Activated CD8-positive, alpha-beta memory T cell treated with anti-CD3 and anti-CD28 coated beads, Interleukin-2, amount 50 U/mL, for 24 hours (primary cell): ENCODE measurements around the gene AQR.
A peak's percentile ranks its signal among the peaks of the same experiment; 100 is the strongest.
"Not testable (repeated sequence)": the region's sequence is repeated elsewhere in the genome, so short reads cannot be mapped to it uniquely, and the experiment has no call there.

Source experiments
- DNase-seq: peaks from one replicate; pipeline ENCODE4 v3.0.0-alpha.2; 2020; ENCODE audit errors: extremely low read depth

The AQR gene

DNA sequence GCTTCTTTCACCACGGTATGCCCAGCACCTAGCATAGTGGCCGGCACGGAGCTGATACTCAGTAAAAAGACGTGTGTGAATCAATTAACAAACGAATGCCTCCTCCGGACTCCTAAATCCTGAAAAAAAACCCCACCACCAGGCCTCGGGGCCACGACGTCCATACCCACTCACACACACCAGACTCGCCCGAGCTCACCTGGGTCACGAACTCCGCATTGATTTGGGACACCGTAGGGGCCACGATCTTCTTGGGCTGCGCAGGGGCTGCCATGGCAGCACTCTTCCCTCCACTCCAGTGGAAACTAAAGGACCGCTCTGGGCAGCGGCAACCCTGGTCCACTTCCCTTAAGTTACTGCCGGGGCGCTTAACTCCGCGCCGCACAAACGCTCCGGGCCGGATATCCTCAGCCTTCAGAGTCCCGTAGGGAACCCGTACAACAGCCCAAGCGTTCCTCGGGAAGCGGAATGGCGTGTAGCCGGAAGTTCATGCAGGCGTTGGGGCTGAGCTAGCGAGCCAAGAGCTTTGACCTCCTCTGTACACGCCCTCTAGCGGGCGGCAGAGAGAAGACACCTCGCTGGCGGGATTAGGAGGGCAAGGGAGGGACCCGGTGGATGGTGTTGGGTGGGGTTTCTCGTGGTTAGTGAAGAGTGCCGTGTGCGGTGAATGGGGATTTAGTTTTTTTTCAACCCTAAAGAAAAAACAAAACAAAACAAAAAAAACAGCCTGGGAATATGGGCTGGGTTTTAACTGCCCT lies at the start of gene AQR:
Gene AQR, minus strand, starts transcription at position 403 of the 758 bp plus-strand sequence. Its CDS starts 129 bp downstream, at position 274.
- peak; percentile 87 for DNase-seq

DNA sequence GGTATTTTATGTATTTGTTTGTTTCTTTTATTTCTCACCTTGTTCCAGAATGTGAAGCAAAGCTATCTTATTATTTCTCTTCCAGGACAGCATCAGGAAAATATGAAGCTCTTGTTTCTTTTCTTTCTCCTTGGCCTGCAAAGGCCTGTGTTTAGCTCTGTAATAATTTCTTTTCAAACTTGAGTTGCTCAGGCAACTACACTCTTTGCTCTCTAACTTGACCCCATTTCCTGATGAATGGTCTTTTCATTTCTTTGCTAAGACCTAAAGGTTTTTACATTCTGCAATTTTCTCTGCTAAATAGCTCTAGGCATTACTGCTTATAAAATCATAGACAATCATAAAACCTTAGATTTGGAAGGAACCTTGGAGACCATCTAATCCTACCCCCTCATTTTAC lies 44.7 kb upstream of the AQR start:
- no peak for DNase-seq

DNA sequence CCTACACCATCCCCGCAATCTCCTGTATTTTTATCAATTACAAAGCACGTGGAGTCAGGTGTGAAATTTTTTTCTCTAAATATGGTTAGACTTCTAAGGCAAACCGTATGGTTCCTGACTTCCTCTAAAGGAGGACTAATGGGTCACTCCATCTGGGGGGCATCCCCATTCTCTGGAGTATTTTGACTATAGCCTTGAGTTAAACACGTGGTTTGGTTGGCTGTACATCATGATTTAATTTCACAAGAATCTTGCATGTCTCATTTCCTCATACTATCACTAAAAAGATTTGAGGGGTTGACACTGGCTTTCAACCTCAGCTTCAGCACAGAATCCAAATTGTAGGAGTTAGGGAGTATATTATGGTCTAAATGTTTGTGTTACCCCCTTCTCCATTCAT lies 43.8 kb upstream of the AQR start:
- no peak for DNase-seq

DNA sequence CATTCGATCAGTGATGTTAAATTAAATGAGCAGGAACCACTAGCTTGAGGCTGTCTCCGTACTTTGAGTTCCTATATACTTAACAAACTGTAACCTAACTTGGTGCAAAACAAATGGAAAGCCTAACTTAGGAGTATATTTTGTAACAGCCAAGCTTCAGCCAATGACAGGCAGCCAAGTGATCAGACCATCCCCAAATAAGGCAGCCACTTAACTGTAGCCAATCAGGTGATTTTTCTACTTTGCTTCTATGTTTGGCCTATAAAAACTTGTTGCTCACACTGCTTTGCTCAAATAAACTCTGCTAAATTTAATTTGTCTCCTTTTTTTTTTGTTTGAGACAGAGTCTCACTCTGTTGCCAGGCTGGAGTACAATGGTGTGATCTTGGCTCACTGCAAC lies 37.9 kb upstream of the AQR start:
- DNase-seq: no peak

DNA sequence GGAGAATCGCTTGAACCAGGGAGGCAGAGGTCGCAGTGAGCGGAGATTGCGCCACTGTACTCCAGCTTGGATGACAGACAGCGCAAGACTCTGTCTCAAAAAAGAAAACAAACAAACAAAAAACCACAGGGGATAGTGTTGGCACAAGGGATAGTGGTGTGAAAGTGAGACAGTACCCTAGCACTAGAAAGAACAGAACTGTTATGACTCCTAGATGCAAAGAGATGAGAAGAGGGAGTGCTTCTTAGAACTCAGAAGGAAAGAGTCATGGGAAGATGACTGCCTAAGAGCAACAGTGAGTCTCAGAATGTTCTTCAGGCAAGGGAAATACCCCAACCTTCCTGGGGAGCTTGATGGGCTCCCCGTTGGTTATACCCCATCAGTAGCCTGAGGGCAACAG lies 36.4 kb upstream of the AQR start:
- no peak for DNase-seq

DNA sequence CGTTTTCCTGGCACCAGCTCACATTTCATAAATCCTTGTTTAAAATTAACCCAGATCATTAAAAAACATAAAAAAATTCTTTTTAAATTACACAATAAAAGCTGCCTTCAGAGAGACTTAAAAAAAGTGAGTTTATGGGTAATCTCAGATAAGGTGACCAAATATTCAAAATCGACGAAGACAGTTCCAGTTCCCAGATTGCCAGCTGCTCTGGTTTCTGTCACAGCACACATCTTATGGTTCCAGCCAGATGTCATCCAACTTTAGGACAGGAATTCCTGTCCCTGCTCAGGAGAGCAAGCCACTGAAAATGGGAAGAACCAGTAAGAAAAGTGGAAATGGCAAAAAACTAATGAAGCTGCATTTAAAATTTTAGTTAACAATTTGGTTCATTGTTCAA lies 34.4 kb upstream of the AQR start:
- no peak for DNase-seq

DNA sequence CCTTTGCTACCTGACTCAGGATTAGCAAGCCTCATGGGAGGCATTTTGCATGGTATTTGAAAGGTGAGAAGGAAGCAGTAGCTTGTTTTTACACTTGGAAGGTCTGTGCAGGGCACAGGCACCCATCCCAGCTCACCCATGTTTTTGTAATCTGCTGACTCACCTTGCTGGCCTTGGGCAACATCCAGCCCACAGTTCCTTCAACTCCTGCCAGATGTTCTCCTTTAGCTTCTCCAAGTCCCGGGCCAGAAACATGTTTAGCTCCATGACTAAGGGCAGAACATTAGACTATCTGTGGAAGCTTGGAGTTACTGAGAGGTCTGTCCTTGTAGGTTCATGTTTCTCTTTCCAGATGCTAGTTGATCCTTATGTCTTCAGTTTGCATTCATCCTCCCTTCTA lies 31.0 kb upstream of the AQR start:
- DNase-seq: no peak

DNA sequence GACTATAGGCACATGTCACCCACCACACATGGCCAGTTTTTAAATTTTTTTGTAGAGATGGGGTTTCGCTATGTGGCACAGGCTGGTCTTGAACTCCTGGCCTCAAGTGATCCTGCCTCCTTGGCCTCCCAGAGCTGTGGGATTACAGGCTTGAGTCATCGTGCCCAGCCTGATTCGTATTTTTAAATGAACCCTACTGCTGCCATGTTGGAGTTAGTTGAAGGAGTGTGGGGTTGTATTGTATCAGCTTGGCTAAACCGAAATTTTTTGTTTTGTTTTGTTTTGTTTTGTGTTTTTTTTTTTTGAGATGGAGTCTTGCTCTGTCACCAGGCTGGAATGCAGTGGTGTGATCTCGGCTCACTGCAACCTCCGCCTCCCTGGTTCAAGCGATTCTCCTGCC lies 30.4 kb upstream of the AQR start:
- DNase-seq: no peak

DNA sequence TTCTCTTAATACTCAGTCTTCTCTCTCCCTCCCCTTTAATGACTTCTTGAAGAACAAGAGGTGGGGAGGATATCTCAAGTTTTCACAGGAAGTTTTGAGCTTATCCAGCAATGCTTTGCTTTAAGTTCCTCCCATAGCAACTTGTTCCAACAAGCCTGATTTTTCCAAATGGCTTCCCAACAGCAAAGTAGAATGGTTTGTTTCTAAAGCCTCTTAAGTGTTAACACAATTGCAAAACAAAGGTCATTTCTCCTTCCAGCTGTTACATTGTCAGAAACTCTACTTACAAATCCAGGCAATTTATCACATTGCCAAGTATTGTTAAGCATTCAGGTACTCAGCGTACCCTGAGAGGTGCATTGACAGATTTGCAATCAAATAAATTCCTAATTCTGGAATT lies 25.4 kb upstream of the AQR start:
- no peak for DNase-seq

DNA sequence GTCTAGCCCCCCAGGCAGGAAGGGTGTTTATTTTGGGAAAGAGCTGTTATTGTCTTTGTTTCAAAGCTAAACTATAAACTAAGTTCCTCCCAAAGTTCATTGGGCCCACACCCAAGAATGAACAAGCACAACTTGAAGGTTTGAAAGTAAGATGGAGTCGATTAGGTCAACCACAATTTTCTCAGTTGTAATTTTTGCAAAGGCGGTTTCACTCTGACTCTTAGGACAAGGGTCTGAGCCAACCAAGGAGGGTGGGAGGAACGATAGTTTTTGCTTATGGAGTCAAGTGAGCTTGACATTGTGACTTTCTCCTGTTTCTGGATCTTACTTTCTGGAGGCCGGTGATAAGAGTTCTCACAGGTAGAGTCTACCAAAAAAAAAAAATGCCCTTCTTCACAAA lies 24.3 kb upstream of the AQR start:
- DNase-seq: no peak

DNA sequence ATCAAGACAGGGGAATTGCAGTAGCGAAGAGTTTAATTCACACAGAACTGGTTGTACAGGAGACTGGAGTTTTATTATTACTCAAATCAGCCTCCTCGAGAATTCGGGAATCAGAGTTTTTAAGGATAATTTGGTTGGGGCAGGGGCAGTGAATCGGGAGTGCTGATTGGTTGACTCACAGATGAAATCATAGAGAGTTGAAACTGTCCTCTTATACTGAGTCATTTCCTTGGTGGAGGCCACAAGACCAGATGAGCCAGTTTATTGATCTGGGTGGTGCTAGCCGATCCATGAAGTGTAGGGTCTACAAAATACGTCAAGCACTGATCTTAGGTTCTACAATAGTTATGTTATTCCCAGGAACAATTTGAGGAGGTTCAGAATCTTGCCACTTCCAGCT lies 23.9 kb upstream of the AQR start:
- no peak for DNase-seq

DNA sequence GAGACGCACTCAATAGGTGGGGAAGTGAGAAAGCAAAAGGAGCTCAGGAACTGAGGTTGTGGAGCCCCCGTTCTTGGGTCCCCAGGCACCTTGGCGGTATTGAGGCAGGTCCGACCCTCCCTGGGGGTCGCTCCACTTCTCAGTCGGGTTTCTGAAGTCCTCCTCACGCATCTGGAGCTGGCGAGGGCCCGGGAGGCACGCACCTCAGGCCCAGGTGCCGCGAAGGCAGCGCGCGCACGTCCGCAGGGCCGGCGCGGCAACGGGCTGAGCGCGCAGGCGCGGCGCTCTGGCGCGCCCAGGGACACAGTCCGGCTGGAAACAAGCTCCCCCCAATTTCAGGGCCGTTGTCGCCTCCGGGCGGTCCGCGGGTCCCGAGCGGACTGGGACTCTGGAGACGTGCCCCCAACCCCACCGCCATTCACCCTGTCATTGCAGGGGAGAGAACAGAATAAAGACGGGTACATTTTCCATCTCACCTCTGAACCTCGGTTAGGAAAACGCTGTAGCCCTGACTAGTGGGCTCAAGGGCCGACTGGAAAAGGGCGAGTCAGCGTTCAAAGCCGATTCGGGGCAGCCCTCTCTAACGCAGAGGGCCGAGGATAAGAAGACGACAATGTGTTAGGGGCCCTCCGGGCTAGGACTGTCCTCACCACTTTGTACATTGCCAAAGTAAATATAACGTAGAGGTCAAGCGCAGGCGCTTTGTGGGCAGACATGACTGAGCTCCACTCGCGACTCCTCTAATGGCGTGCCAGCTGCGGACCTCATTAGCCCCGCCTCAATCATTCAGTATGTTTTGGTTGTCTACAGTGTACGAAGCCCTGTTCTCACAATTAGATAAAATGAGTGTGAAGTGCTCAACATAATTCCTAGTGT lies 18.7 kb upstream of the AQR start, which contains the start of gene ZNF770:
Gene ZNF770, minus strand, starts transcription at position 261 of the 876 bp plus-strand sequence. CDS start 4,853 bp downstream, outside the sequence.
- peak; percentile 51 for DNase-seq

DNA sequence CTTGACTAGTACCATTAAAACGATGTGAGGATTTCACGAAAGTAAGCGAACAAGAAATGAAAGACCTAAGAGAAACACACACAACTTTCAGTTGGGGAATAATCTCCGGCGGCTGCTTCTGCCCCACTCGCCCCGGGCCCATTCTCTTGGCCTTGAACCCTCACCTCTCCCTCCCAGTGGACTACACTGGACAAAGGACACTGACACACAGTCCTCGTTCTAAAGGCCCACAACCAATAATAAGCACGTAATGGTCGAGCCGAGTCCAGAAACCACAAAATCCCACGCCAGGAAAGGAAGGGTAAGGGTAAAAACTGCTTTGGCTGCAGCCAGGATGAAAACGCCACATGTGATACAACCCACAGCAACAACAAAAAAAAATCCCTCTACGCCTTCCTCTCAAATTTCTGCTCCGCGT lies 18.1 kb upstream of the AQR start:
- no peak for DNase-seq

DNA sequence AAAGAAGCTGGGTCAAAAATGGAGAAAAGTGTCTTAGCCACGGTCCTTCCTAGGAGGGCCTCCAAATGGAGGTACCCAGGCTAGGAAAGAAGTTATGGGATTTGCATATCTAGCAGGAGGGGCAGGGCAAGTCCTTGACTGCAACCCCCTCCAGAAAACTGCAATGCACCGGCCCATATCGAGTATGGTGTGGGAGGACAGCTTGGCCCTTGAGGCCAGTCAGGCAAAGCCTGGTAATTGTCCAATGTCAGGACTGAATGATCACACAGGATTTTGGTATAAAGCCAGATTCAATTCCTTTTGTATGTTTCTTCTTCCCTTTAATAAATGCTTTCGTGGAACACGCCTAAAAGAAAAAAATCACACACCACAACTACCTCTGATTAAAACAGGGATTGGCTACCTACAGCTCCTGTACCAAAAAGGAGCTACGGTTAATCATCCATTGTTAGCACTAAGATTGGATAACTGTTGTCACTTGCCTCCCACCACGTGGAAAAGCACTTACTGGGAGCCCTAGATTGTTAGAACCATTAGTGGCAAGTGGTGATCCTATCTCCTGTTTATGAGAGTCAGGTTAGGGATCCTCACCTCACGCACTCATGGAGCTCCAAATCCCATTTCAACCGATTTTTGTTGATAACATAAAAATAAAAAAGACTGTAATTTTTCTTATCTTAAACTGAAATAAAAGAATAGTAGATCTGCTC lies 17.4 kb upstream of the AQR start:
- DNase-seq: no peak

DNA sequence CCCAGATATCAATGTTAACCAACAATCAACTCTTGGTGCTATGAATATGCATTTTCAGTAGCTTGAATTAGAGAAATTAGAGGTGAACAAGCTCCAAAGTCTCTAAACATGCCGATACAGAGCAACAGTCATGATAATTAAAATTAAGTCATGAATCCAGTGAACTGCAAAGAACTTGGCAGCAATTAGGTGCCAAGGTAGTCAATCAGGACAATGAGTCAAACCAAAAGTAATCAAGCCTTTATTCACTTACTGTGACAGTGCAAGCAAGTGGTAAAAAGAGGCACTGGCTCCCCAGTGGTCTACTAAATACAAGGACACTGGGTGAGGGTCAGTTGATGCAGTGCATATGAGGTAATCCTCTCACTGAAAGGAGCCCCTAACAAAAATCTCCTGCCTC lies 16.8 kb upstream of the AQR start:
- no peak for DNase-seq

DNA sequence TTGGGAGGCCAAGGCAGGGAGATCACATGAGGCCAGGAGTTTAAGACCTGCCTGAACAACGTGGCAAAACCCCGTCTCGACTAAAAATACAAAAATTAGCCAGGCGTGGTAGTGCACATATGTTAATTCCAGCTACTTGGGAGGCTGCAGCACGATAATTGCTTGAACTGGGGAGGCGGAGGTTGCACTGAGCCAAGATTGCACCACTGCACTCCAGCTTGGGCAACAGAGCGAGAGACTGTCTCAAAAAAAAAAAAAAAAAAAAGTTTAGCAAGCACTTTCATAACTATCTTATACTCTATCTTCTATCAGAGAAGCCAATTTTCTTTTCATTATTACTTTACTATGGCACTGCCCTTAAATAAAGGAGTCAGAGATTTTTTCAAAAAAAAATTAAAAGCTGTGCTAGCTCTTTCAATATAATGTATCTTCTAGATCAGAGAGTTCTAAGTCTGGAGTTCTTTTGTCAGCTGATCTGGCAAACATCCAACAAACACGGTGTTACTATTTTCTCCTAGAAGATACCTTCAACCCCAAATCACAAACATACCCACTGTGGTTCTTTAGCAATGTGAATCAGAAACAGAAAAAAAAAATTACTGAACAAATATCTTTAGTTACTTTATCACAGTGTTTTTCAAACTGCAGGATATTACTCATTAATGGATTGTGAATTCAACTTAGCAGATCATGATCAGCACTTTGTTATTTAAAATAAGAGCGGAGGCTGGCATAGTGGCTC lies 15.5 kb upstream of the AQR start:
- no peak for DNase-seq

DNA sequence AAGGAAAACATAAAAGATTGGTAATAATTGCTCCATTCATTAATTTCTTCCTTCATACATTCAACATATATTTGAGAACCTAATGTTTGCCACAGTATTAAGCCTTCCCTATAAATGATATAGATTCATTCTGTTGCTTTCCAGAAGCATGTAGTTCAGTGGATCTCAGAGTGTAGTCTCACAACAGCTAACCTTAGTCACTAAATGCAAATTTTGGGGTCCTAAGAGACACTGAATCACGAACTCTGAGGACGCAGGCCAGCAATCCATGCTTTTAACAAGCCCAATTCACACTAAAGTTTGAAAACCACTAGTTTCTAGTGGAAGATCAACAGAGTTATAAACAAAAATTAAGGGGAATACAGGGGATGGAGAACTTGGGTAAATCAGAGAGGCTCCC lies 7.2 kb upstream of the AQR start:
- no peak for DNase-seq

DNA sequence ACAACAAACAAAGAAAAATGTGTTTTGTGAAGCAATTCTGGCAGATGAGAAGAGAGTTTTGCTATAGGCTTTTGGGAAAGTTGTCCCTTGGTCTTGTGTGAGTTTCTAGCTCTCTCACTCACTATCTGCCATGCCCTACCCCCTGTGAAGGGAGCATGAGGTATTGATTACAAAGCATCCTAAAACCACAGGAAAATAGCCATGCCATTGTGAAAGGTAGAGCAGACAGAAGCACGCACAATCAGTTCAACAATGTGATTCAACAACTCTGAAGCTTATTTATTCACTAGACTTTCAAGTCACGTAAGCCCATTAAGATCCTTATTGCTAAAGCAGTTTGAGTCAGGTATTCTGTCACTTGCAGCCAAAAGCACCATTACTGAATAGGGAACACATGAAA lies 6.5 kb upstream of the AQR start:
- no peak for DNase-seq

DNA sequence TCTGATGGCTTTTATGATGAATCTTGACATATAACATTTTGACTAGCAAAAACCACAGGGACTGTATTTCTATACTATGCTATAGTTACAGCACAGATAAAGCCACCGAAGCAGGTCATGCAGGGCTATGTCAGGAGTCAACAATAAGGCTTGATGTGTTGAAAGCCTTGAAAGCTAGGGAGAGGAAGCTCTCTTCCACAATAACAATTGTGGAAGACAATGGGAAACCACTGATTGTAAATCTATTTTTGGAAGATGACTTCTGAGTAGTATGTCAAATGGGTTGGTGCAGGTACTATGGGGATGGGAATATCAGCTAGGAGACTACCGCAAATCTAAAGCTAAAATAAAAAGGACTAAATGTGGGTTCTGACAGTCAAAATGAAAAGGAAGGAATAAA lies 4.0 kb upstream of the AQR start:
- DNase-seq: no peak

DNA sequence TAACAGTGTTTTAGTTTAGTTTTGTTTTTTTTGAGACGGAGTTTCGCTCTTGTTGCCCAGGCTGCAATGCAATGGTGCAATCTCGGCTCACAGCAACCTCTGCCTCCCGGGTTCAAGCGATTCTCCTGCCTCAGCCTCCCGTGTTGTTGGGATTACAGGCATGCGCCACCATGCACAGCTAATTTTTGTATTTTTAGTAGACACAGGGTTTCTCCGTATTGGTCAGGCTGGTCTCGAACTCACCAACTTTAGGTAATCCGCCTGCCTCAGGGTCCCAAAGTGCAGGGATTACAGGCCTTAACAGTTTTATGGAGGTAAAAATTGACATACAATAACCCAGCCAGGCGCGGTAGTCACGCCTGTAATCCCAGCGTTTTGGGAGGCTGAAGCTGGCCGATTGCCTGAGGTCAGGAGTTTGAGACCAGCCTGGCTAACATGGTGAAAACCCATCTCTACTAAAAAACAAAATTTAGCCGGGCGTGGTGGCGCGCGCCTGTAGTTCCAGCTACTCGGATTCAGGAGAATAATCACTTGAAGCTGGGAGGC lies 629 bp upstream of the AQR start:
- not testable (repeated sequence) for DNase-seq

DNA sequence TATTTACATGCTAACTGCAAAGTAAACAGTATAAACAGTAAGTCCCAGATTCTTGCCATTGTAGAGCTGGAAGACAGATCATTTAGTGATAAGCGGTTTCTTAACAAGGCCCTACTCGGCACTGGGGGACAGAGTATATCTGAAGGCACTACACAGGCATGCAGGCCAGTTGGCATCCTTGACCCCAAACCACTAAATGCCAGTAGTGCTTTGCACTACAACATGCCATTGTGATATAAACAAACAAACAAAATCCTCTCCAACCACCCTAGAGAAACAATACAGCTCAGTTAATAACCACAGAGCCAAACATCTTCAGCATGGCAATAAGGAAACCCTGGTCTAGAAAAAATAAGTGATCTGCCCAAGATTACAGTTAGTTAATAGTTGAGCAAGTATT lies 5.3 kb downstream of the AQR start:
- no peak for DNase-seq
